NCI-H1105 treated with DMSO at 0.1 percent for 48 hours (cell line): Measurements from ENCODE around the gene NPIPA3.
"Not testable (repeated sequence)": the region's sequence is repeated elsewhere in the genome, so short reads cannot be mapped to it uniquely, and the experiment has no call there.

ENCODE experiments used
- DNase-seq: peaks from one replicate; lab custom pipeline; 2025; lab: John Stamatoyannopoulos, UW

NPIPA3 gene

GRCh38 chr16:14703156-14704011, at the start of gene NPIPA3:
Gene NPIPA3, plus strand, starts transcription at chr16:14703411. Its CDS starts 5,533 bp downstream, at chr16:14708944.
- DNase-seq: not testable (repeated sequence)

DNA sequence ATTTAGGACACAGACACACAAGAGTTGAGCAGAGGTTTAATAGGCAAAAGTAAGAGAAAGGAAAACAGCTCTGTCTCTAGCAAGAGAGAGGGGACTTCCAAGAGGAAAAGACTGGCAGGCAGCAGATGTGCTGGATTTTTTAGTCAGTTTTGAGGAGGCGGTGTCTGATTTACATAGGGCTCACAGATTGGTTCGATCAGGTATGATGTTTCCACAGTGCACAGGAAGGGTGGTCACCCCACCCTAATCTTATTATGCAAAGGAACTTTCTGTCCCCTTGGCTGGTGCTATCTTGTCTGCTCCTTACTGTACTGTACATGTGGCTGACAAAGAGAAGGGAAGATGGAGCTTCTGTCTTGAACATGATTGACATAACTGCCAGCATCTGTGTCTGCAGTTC, 45.1 kb upstream of the NPIPA3 start:
- no peak for DNase-seq

- DNase-seq: no peak
Observed at GRCh38 chr16:14667347-14668266, 35.6 kb upstream of the NPIPA3 start.

DNA sequence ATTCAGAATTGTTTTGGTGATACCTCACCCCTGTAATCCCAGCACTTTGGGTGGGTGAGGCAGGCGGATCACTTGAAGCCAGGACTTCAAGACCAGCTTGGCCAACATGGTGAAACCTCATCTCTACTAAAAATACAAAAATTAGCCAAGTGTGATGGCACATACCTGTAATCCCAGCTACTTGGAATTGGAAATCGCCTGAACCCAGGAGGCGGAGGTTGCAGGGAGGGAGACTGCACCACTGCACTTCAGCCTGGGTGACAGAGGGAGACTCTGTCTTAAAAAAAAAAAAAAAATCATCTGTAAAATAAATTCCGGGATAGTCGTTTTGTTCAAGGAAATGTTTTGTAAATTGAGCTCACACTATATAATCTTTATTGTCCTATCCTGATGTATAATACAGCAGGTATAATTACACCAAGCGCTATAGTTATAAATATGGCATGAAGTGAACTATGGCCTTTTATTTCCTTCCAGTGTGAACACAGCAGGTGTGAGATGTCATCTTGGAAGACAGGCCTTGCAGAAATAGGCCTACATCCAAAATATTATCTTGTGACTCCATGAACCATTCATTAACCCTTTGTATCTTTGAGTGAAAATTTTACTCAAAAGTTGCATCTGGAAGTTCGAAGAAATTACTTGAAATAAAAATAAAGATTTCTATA, 34.5 kb upstream of the NPIPA3 start:
- DNase-seq: no peak

DNA sequence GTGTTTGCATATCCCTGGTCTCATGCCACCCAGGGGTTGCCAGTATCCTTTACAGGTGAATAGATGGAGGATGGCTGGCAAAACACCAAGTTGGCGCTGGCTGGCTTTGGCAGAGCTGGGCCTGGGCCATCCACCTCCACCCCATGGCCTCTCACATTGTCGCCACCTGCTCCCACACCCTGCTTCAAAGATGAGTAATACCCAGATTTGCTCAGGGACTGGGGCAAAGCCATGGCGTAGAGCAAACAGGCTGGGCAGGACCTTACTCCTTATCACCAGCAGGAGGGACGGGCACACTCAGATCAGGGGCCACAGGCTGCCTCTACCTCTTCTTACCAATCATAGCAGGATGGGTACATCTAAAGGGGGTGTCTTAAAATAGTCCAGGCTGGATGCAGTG, 33.4 kb upstream of the NPIPA3 start:
- DNase-seq: no peak

DNA sequence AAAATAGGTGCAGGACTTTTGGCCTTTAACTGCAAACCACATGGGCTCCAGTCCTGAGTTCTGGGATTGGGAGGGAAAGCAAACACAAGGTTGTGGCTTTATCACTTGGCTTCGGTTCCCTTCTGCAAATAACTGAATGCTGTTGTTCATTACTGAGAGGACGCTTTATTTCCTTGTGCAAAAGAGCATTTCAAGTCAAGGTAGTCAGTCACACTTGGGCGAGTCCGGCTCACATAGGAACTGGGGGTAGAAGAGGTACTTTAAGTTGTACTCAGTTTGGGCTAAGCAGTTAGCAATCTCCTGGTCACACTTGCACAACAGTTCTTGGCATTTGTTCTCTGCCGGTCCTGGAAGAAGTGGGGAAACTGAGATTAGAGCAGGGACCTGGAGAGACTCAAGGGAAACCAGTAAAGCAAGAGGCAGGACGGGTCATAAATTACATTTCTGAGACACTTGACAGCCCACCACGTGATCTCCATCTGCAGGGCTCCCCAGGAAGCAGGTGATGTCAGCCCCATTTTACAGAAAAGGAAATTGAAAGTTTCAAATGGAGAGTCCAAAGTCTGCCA, 30.7 kb upstream of the NPIPA3 start:
- no peak for DNase-seq

GRCh38 chr16:14676633-14677032, 26.6 kb upstream of the NPIPA3 start:
- DNase-seq: no peak

- DNase-seq: no peak
Observed at GRCh38 chr16:14677627-14678026, 25.6 kb upstream of the NPIPA3 start.

- no peak for DNase-seq
Observed at GRCh38 chr16:14678748-14679497, 24.3 kb upstream of the NPIPA3 start.

DNA sequence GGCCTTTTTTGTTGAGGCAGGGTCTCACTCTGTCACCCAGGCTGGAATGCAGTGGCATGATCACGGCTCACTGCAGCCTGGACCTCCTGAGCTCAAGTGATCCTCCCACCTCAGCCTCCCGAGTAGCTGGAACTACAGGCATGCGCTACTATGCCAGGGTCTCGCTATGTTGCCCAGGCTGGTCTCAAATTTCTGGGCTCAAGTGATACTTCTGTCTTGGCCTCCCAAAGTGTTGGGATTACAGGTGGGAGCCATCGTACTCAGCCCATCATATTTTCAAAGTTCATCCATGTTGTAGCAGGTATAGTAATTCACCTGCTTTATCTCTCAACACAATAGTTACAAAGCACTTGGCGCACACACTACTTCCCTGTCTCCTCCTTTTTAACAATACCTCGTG, 22.8 kb upstream of the NPIPA3 start:
- DNase-seq: not testable (repeated sequence)

DNA sequence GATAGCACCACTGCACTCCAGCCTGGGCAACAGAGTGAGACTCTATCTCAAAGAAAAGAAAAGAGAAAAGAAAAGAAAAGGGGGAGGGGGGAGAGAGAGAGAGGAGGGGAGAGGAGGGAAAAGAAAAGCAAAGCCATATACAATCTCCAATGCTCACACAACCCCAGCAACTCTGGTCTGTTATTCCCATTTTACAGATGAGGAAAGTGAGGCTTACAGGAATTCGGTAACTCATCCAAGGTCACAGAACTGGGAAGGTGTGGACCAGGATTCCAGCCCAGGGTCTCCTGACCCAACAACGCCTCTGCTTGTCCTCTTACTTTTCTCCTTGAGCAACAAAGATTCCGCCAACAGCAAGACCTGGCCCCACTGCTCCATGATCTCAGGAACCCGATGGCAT, 22.1 kb upstream of the NPIPA3 start:
- no peak for DNase-seq

- no peak for DNase-seq
Observed at GRCh38 chr16:14682121-14682520, 21.1 kb upstream of the NPIPA3 start.

DNA sequence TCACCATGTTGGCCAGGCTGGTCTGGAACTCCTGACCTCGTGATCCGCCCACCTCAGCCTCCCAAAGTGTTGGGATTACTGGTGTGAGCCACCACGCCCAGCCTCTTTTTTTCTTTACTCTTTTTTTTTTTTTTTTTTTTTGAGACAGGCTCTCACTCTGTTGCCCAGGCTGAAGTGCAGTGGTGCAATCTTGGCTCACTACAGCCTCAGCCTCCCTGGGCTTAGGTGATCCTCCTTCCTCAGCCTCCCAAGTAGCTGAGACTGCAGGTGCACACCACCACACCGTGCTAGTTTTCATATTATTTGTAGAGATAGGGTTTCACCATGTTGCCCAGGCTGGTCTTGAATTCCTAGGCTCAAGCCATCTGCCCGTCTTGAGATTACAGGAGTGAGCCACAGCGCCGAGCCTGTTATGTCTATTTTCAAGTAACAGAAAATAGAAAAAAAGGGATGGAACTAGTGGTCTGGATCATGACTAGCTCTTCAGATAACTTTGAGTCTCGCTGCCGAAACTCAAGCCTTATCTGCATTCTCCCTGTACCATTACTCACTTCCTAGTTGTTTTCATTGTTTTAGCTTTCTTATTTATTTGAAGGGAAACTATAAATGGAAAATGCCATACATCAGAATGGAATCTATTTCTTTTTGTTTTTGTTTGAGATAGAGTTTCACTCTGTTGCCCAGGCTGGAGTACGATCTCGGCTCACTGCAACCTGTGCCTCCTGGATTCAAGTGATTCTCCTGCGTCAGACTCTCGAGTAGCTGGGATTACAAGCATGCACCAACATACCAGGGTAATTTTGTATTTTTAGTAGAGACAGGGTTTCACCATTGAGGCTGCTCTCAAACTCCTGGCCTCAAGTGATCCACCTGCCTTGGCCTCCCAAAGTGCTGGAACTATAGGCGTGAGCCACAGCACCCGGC, 17.1 kb upstream of the NPIPA3 start:
- not testable (repeated sequence) for DNase-seq

DNA sequence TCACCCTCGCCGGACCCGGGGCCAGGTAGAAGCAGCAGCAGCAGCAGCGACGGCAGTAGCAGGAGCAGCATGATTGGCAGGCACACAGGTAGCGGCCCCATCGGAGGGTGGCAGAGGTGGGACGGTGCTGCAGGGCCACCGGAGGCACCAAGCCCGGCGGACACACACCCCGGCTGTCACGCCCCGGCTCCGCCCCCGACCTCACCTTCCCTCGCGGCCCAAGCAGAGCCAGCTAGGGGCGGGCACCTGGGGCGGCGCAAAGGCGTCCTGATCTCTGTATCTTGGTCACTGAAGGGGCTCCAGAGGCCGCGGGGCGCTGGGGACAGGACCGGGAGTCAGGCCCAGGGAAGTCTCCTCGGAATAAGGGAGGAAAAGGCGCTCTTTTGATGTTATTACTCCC, 9.1 kb upstream of the NPIPA3 start, which contains the start of gene PLA2G10:
Gene PLA2G10, minus strand, starts transcription at position 180 of the 400 bp plus-strand sequence. Its CDS starts 79 bp downstream, at position 101.
- DNase-seq: not testable (repeated sequence)

GRCh38 chr16:14701859-14702258, 1.4 kb upstream of the NPIPA3 start:
- DNase-seq: not testable (repeated sequence)

GRCh38 chr16:14702672-14703071, 539 bp upstream of the NPIPA3 start:
- DNase-seq: not testable (repeated sequence)

DNA sequence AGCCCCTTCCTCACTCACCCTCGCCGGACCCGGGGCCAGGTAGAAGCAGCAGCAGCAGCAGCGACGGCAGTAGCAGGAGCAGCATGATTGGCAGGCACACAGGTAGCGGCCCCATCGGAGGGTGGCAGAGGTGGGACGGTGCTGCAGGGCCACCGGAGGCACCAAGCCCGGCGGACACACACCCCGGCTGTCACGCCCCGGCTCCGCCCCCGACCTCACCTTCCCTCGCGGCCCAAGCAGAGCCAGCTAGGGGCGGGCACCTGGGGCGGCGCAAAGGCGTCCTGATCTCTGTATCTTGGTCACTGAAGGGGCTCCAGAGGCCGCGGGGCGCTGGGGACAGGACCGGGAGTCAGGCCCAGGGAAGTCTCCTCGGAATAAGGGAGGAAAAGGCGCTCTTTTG, 30.0 kb downstream of the NPIPA3 start:
- not testable (repeated sequence) for DNase-seq

GRCh38 chr16:14740832-14741385, 37.7 kb downstream of the NPIPA3 start:
- not testable (repeated sequence) for DNase-seq

DNA sequence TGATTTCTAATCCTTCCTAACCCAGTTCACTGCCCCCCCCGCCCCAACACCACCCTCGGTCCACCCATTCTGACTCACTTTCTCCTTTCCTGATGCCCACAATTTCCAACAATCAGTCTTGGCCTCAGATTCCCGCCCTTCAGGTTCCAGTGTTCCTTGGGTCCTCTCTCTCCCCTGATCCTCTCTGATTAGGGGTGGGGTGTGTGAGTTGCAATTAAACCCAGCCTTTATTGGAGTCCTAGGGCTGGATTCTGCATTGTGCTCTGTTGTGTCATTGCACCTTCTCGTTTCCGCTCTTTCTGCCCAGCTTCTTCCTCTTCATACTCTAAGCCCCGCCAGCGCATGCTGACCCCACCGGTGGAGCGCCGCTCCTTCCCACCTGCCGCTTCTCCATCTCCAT, 38.6 kb downstream of the NPIPA3 start:
- not testable (repeated sequence) for DNase-seq
